Endodermal cell (in vitro differentiated cells): Measurements from ENCODE around the gene TBCD. TPM values are rescaled to one million over a fixed set of nuclear protein-coding genes. Genes with fewer than 3 reads are reported as not detected.
"Not testable (repeated sequence)": the region's sequence is repeated elsewhere in the genome, so short reads cannot be mapped to it uniquely, and the experiment has no call there.

ENCODE experiments used
- DNase-seq: peaks from one replicate; pipeline ENCODE4 v3.0.0-alpha.2; 2017
- H3K27ac ChIP-seq: 2 replicates; pipeline ENCODE4 v1.5.1; 2013; ENCODE audit warnings: mild to moderate bottlenecking, low read depth, low read length, moderate library complexity
- H3K27me3 ChIP-seq: 2 replicates; pipeline ENCODE4 v1.6.1; 2013; ENCODE audit warnings: mild to moderate bottlenecking, low read length, moderate library complexity; ENCODE audit not compliant: insufficient read depth, control insufficient read depth, poor library complexity, severe bottlenecking
- H3K36me3 ChIP-seq: 2 replicates; pipeline ENCODE4 v1.7.0; 2013; ENCODE audit warnings: mild to moderate bottlenecking, low read length, moderate library complexity; ENCODE audit not compliant: control insufficient read depth, insufficient read depth
- H3K4me1 ChIP-seq: one replicate; pipeline ENCODE4 v1.7.0; 2013; ENCODE audit warnings: low read length; ENCODE audit not compliant: control insufficient read depth, insufficient read depth
- H3K4me3 ChIP-seq: 2 replicates; pipeline ENCODE4 v1.5.1; 2013; ENCODE audit warnings: mild to moderate bottlenecking, low read length, moderate library complexity
- H3K9ac ChIP-seq: 2 replicates; pipeline ENCODE4 v1.6.1; 2013; ENCODE audit warnings: mild to moderate bottlenecking, low read length, moderate library complexity; ENCODE audit not compliant: poor library complexity, severe bottlenecking; ENCODE audit errors: extremely low read depth
- H3K9me3 ChIP-seq: 2 replicates; pipeline ENCODE4 v1.6.1; 2013; ENCODE audit warnings: mild to moderate bottlenecking, low read length, moderate library complexity; ENCODE audit not compliant: control insufficient read depth
- H3K27ac Mint-ChIP-seq: 2 replicates; pipeline ENCODE4 v1.8.0; 2020; ENCODE audit warnings: mixed read lengths
- H3K27me3 Mint-ChIP-seq: 2 replicates; pipeline ENCODE4 v1.8.0; 2021; ENCODE audit warnings: mild to moderate bottlenecking, mixed read lengths; ENCODE audit not compliant: insufficient read depth
- H3K36me3 Mint-ChIP-seq: 2 replicates; pipeline ENCODE4 v1.8.0; 2020; ENCODE audit warnings: low read depth, mixed read lengths
- H3K4me1 Mint-ChIP-seq: 2 replicates; pipeline ENCODE4 v1.8.0; 2020; ENCODE audit warnings: mixed read lengths
- H3K4me3 Mint-ChIP-seq: 2 replicates; pipeline ENCODE4 v1.8.0; 2020; ENCODE audit warnings: mild to moderate bottlenecking, moderate library complexity, mixed read lengths
- H3K9me3 Mint-ChIP-seq: 2 replicates; pipeline ENCODE4 v1.8.0; 2020; ENCODE audit warnings: mild to moderate bottlenecking, mixed read lengths
- CTCF ChIP-seq: fragments of 200-600 bp; sonication (generic); conservative IDR thresholded peaks from 2 replicates; pipeline ENCODE4 v1.5.0; 2021; ENCODE audit warnings: antibody characterized with exemption, mild to moderate bottlenecking
- WGBS, 2 experiments: methylation state at CpG; one replicate each; pipeline versions ENCODE4 v1.1.5 to v1.1.7; 2013; ENCODE audit warnings: missing lambda C conversion rate in 2 of 2, mixed read lengths in 1 of 2; ENCODE audit not compliant: insufficient coverage in 1 of 2, insufficient read length in 1 of 2; 5-methylcytosine and 5-hydroxymethylcytosine counted together
- total RNA-seq, 2 donors: library from RNA; stranded (reverse); fragmentation: NEBNext Ultra II Directional in 1 of 2; extraction: Animal tissue kit (Norgen Biotek cat#: 25700) in 1 of 2; gene quantifications; 2 replicates in 1 of 2; 3 replicates in 1 of 2; pipeline ENCODE4 v1.2.1, GENCODE V29; 2021

The TBCD gene
- total RNA-seq, 2 donors from 2014 or later = 107 TPM

- Histone ChIP-seq H3K27me3 (no peaks in the 10 kb centered on the region), H3K36me3 (no peaks in the 10 kb centered on the region), H3K9me3 (no peaks in the 10 kb centered on the region), H3K9ac (no peak overlapping the region), H3K4me1 (no peaks in the 10 kb centered on the region), H3K27ac (no peak overlapping the region), H3K4me3 (no peak overlapping the region)
- Mint-ChIP-seq H3K4me1 (peaks cover under 1% of the 10 kb centered on the region), H3K27ac (no peak overlapping the region), H3K9me3 (no peaks in the 10 kb centered on the region), H3K4me3 (no peak overlapping the region), H3K36me3 (peaks cover 3% of the 10 kb centered on the region), H3K27me3 (no peaks in the 10 kb centered on the region)
- 81 to 87% methylated on average over 3 to 8 of the region's 9 CpGs for WGBS, 2 experiments
- no peak for TF ChIP-seq CTCF
- DNase-seq = peak; percentile 36
These were observed 228.8 kb downstream of the TBCD start for GRCh38 chr17:82980632-82981031.

DNA sequence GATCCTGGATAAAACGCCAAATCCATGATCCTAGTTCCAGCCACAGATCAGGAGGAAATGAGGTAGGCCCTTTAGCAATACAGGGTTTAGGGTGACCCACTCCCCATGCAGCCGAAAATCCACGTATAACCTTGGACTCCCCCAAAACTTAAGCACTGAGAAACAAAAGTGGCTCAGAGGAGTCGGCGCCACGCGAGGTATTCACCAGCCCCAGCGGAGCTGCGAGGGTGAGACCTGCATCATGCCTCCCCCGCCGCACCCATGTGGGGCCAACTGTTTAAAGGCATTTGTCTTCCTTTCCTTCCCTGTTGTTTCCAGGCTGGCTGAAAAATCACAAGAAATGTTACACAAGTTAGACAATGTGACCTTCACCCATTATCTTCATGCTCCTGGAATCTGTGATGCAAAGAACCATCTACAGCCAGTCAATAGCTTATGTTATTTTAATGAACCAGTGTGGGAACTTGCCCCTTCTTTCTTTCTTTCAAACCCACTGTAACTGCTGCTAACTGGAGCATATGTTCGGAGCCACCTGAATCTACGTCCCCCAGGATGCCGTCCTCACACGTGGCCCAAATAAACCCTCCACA lies 229.4 kb downstream of the TBCD start:
- Histone ChIP-seq H3K36me3 (no peaks in the 10 kb centered on the region), H3K27me3 (no peaks in the 10 kb centered on the region), H3K9me3 (no peaks in the 10 kb centered on the region), H3K9ac (no peak overlapping the region), H3K4me1 (no peaks in the 10 kb centered on the region), H3K27ac (no peak overlapping the region), H3K4me3 (no peak overlapping the region)
- no peaks in the 10 kb centered on the region for H3K9me3 Mint-ChIP-seq
- H3K4me1 Mint-ChIP-seq = peaks cover 6% of the 10 kb centered on the region
- no peaks in the 10 kb centered on the region for H3K27me3 Mint-ChIP-seq
- peaks cover 3% of the 10 kb centered on the region for H3K36me3 Mint-ChIP-seq
- H3K27ac Mint-ChIP-seq = no peak overlapping the region
- no peak overlapping the region for H3K4me3 Mint-ChIP-seq
- no peak for DNase-seq
- no peak for TF ChIP-seq CTCF
- WGBS, 2 experiments = 84 to 86% methylated on average over 10 to 15 of the region's 15 CpGs

GRCh38 chr17:82983510-82984248 lies 231.8 kb downstream of the TBCD start:
- Histone ChIP-seq H3K4me1 (no peaks in the 10 kb centered on the region), H3K9ac (no peak overlapping the region), H3K27ac (no peak overlapping the region), H3K9me3 (no peaks in the 10 kb centered on the region), H3K27me3 (no peaks in the 10 kb centered on the region), H3K36me3 (no peaks in the 10 kb centered on the region), H3K4me3 (no peak overlapping the region)
- Mint-ChIP-seq H3K36me3 (peaks cover 11% of the 10 kb centered on the region), H3K4me1 (peaks cover 8% of the 10 kb centered on the region), H3K27me3 (peaks cover 1% of the 10 kb centered on the region), H3K4me3 (no peak overlapping the region), H3K9me3 (no peaks in the 10 kb centered on the region), H3K27ac (no peak overlapping the region)
- WGBS, 2 experiments = 94 to 95% methylated on average over 19 to 27 of the region's 27 CpGs
- TF ChIP-seq CTCF = no peak
- DNase-seq = no peak

DNA sequence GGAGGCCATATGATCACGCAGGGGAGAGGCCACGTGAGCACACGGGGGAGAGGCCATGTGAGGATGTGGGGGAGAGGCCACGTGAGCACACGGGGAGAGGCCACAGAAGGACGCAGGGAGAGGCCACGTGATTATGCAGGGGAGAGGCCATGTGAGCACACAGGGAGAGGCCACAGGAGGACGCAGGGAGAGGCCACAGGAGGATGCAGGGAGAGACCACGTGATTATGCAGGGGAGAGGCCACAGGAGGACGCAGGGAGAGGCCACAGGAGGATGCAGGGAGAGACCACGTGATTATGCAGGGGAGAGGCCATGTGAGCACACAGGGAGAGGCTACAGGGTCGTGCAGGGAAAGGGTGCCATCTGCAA lies 232.4 kb downstream of the TBCD start:
- 84 to 90% methylated on average over 10 to 12 of the region's 12 CpGs for WGBS, 2 experiments
- H3K9ac ChIP-seq, H3K9me3 Mint-ChIP-seq, H3K27ac Mint-ChIP-seq, H3K4me1 ChIP-seq, H3K9me3 ChIP-seq, DNase-seq, H3K27ac ChIP-seq, H3K4me3 Mint-ChIP-seq, H3K36me3 ChIP-seq, H3K27me3 Mint-ChIP-seq, H3K27me3 ChIP-seq, H3K4me1 Mint-ChIP-seq, H3K4me3 ChIP-seq: not testable (repeated sequence)
- peaks cover 11% of the 10 kb centered on the region for H3K36me3 Mint-ChIP-seq
